ENCODE measurements around the gene CD180. TPM values are rescaled to one million over a fixed set of nuclear protein-coding genes. Genes with fewer than 3 reads are reported as not detected.

The CD180 gene
- total RNA-seq, 4 donors from 2014 or later: 0.82 to 5.2 (median 2.6) TPM; not detected in 1

GRCh38 chr5:67202828-67203227 lies 6.2 kb upstream of the CD180 start:
- intact Hi-C loops (cut with DNase I; ENCODE audit: low total_unique reads) (no loop called here), in situ Hi-C loops (cut with MboI; ENCODE audit: low pct_ligation_motif_present in 1 of 4, low pct_unique_long_range_greater_than_20kb in 1 of 4, low sequenced_read_pairs in 3 of 4) (no loop called here)
- Histone ChIP-seq H3K27me3 (no peaks in the 10 kb centered on the region), H3K4me3 (no peak overlapping the region), H3K36me3 (no peaks in the 10 kb centered on the region), H3K4me1 (peaks cover 0 to 42% (median 2%) of the 10 kb centered on the region in 4 donors), H3K9me3 (no peaks in the 10 kb centered on the region), H3K27ac (peak overlapping the region in 1 of 4 donors; percentile 3)
- WGBS, 2 donors (ENCODE audit: low coverage in 1 of 2): 77 to 80% methylated on average over 3 to 4 of the region's 4 CpGs
- no peak for DNase-seq
- TF ChIP-seq EP300 (IDR thresholded peaks at IDR 0.05; ENCODE audit: low read depth): no peak
- TF ChIP-seq POLR2A (IDR thresholded peaks at IDR 0.05): no peak
- TF ChIP-seq POLR2AphosphoS5 (IDR thresholded peaks at IDR 0.05): no peak
- TF ChIP-seq CTCF (IDR thresholded peaks at IDR 0.05): no peak

- Histone ChIP-seq H3K9me3 (no peaks in the 10 kb centered on the region), H3K36me3 (no peaks in the 10 kb centered on the region), H3K4me1 (peaks cover 0 to 35% (median under 1%) of the 10 kb centered on the region in 4 donors), H3K27me3 (no peaks in the 10 kb centered on the region), H3K4me3 (no peak overlapping the region), H3K27ac (no peak overlapping the region)
- 64 to 81% methylated on average over 5 to 6 of the region's 6 CpGs for WGBS, 2 donors (ENCODE audit: low coverage in 1 of 2)
- no peak for DNase-seq
- in situ Hi-C loops (cut with MboI; ENCODE audit: low pct_ligation_motif_present in 1 of 4, low pct_unique_long_range_greater_than_20kb in 1 of 4, low sequenced_read_pairs in 3 of 4) (no loop called here), intact Hi-C loops (cut with DNase I; ENCODE audit: low total_unique reads) (no loop called here)
- TF ChIP-seq EP300 (IDR thresholded peaks at IDR 0.05; ENCODE audit: low read depth): no peak
- no peak for TF ChIP-seq CTCF (IDR thresholded peaks at IDR 0.05)
- TF ChIP-seq POLR2AphosphoS5 (IDR thresholded peaks at IDR 0.05): no peak
- TF ChIP-seq POLR2A (IDR thresholded peaks at IDR 0.05): no peak
Measured at GRCh38 chr5:67201897-67202549, 5.4 kb upstream of the CD180 start.

GRCh38 chr5:67200809-67201562 lies 4.4 kb upstream of the CD180 start:
- intact Hi-C loops (cut with DNase I; ENCODE audit: low total_unique reads): no loop called here
- no peaks in the 10 kb centered on the region for H3K36me3 ChIP-seq

More at GRCh38 chr5:67200809-67201562, 4.4 kb upstream of the CD180 start:
- 90 to 95% methylated on average over 2 of the region's 2 CpGs for WGBS, 2 donors (ENCODE audit: low coverage in 1 of 2)
- no peak for TF ChIP-seq EP300 (IDR thresholded peaks at IDR 0.05; ENCODE audit: low read depth)
- TF ChIP-seq CTCF (IDR thresholded peaks at IDR 0.05): no peak
- TF ChIP-seq POLR2A (IDR thresholded peaks at IDR 0.05): no peak
- TF ChIP-seq POLR2AphosphoS5 (IDR thresholded peaks at IDR 0.05): no peak
- no peak for DNase-seq
- in situ Hi-C loops (cut with MboI; ENCODE audit: low pct_ligation_motif_present in 1 of 4, low pct_unique_long_range_greater_than_20kb in 1 of 4, low sequenced_read_pairs in 3 of 4): no loop called here
- Histone ChIP-seq H3K27ac (no peak overlapping the region), H3K27me3 (no peaks in the 10 kb centered on the region), H3K9me3 (no peaks in the 10 kb centered on the region), H3K4me1 (peaks cover 0 to 25% (median 0%) of the 10 kb centered on the region in 4 donors), H3K4me3 (no peak overlapping the region)
